H1 (cell line): Measurements from ENCODE around the gene MBNL2. TPM values are rescaled to one million over a fixed set of nuclear protein-coding genes. Genes with fewer than 3 reads are reported as not detected.

Source experiments
- BACH1 ChIP-seq: IDR thresholded peaks from 2 replicates; pipeline ENCODE4 v1.6.1; 2012; ENCODE audit warnings: low read length, improper control_type of control experiment
- EGR1 ChIP-seq: IDR thresholded peaks from 2 replicates; pipeline ENCODE4 v1.6.1; 2011; ENCODE audit warnings: low read depth, low read length, borderline replicate concordance
- SP4 ChIP-seq: IDR thresholded peaks from 2 replicates; pipeline ENCODE4 v1.6.1; 2012; ENCODE audit warnings: low read length, inconsistent platforms
- polyA plus RNA-seq, 7 experiments: library from polyadenylated mRNA; depleted of rRNA in 3 of 7; stranded (reverse) in 5 of 7; unstranded in 2 of 7; fragments of >200 nt in 5 of 7; fragments of 200-250 nt in 2 of 7; gene quantifications; 1 replicate in 5 of 7; 2 replicates in 1 of 7; 4 replicates in 1 of 7; pipeline versions ENCODE4 v1.2.1 to v1.2.3, GENCODE V29; 2011 to 2013; ENCODE audit warnings: missing spikeins in 2 of 7, mixed read lengths in 2 of 7
- total RNA-seq: library from RNA; stranded (reverse); fragmentation: NEBNext Ultra II Directional; extraction: Animal tissue kit (Norgen Biotek cat#: 25700); gene quantifications from 2 replicates; pipeline ENCODE4 v1.2.1, GENCODE V29; 2021
- TF ChIP-seq, protein P1 (sequence below): IDR thresholded peaks from 2 replicates; pipeline ENCODE4 v1.6.1; 2011; ENCODE audit warnings: low read depth, mild to moderate bottlenecking, low read length; ENCODE audit not compliant: insufficient read depth

MBNL2 gene
- total and polyA plus RNA-seq, 2 of the 8 experiments (the other 6 are each of a cell fraction or from before 2014, with no cell fraction given), result 1.0 to 2.6 TPM

- TF ChIP-seq, protein P1, sequence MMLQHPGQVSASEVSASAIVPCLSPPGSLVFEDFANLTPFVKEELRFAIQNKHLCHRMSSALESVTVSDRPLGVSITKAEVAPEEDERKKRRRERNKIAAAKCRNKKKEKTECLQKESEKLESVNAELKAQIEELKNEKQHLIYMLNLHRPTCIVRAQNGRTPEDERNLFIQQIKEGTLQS, result no peak
- no peak for TF ChIP-seq EGR1
- TF ChIP-seq SP4, result no peak
- TF ChIP-seq BACH1, result no peak
These were observed 212.5 kb downstream of the MBNL2 start (continued) for GRCh38 chr13:97434397-97435201.
